Parathyroid adenoma (tissue), 2 donors: ENCODE measurements around the gene USP9Y.

Experiments
- H2AFZ ChIP-seq: fragments of 300-600 bp; sonication (generic); one replicate; pipeline ENCODE4 v1.7.0; 2017; ENCODE audit warnings: antibody characterized with exemption, mild to moderate bottlenecking
- H3K27ac ChIP-seq: fragments of 300-600 bp; sonication (generic); one replicate; pipeline ENCODE4 v1.7.0; 2017
- H3K27me3 ChIP-seq: fragments of 300-600 bp; sonication (generic); one replicate; pipeline ENCODE4 v1.7.0; 2017; ENCODE audit warnings: low read length; ENCODE audit not compliant: control insufficient read depth, insufficient read depth
- H3K36me3 ChIP-seq: fragments of 300-600 bp; sonication (generic); one replicate; pipeline ENCODE4 v1.7.0; 2017; ENCODE audit warnings: low read length; ENCODE audit not compliant: control insufficient read depth, insufficient read depth
- H3K4me1 ChIP-seq: fragments of 300-600 bp; sonication (generic); one replicate; pipeline ENCODE4 v1.7.0; 2017; ENCODE audit warnings: control low read depth
- H3K4me2 ChIP-seq: fragments of 300-600 bp; sonication (generic); one replicate; pipeline ENCODE4 v1.7.0; 2017; ENCODE audit warnings: low read length
- H3K4me3 ChIP-seq: fragments of 300-600 bp; sonication (generic); one replicate; pipeline ENCODE4 v1.7.0; 2017; ENCODE audit warnings: low read depth, low read length
- H3K79me2 ChIP-seq: fragments of 300-600 bp; sonication (generic); one replicate; pipeline ENCODE4 v1.7.0; 2017; ENCODE audit warnings: control low read depth
- H3K9ac ChIP-seq: fragments of 300-600 bp; sonication (generic); one replicate; pipeline ENCODE4 v1.7.0; 2017; ENCODE audit warnings: mild to moderate bottlenecking
- H3K9me3 ChIP-seq: fragments of 300-600 bp; sonication (generic); one replicate; pipeline ENCODE4 v1.7.0; 2017; ENCODE audit warnings: low read length; ENCODE audit not compliant: control insufficient read depth
- TF ChIP-seq, protein P1 (sequence below): fragments of 300-600 bp; sonication (generic); IDR thresholded peaks from one replicate; pipeline ENCODE4 v1.7.0; 2017; ENCODE audit warnings: antibody characterized with exemption, mild to moderate bottlenecking
- donor health status: primary hyperparathyroidism.

The USP9Y gene

DNA sequence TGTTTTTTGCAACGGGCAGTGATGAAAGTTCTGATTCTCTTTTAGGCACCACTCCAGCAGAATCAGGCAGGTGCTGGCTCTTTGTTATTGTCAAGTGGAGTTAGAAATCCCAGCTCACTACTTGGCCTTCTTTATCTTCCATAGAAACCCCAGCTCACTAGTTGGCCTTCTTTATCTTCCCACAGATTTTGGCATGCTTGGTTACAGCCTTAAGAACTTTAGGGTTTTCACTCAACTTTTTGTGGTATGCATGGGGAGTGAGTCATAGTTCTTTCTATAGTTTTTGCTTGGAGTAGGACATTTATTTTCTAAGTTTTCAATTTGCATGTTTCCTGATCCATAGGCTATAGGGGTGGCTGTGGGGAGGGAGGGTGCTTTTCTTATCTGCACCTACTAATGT lies 55.0 kb downstream of the USP9Y start:
- TF ChIP-seq, protein P1, sequence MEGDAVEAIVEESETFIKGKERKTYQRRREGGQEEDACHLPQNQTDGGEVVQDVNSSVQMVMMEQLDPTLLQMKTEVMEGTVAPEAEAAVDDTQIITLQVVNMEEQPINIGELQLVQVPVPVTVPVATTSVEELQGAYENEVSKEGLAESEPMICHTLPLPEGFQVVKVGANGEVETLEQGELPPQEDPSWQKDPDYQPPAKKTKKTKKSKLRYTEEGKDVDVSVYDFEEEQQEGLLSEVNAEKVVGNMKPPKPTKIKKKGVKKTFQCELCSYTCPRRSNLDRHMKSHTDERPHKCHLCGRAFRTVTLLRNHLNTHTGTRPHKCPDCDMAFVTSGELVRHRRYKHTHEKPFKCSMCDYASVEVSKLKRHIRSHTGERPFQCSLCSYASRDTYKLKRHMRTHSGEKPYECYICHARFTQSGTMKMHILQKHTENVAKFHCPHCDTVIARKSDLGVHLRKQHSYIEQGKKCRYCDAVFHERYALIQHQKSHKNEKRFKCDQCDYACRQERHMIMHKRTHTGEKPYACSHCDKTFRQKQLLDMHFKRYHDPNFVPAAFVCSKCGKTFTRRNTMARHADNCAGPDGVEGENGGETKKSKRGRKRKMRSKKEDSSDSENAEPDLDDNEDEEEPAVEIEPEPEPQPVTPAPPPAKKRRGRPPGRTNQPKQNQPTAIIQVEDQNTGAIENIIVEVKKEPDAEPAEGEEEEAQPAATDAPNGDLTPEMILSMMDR = no peak
- H3K9me3 ChIP-seq = no peaks in the 10 kb centered on the region
- no peaks in the 10 kb centered on the region for H3K27me3 ChIP-seq
- H3K4me1 ChIP-seq = no peaks in the 10 kb centered on the region
- no peaks in the 10 kb centered on the region for H3K36me3 ChIP-seq
- H2AFZ ChIP-seq = no peak overlapping the region
- H3K9ac ChIP-seq = no peak overlapping the region
- H3K4me2 ChIP-seq = no peak overlapping the region
- H3K4me3 ChIP-seq = no peak overlapping the region
- H3K27ac ChIP-seq = no peak overlapping the region
- no peaks in the 10 kb centered on the region for H3K79me2 ChIP-seq

DNA sequence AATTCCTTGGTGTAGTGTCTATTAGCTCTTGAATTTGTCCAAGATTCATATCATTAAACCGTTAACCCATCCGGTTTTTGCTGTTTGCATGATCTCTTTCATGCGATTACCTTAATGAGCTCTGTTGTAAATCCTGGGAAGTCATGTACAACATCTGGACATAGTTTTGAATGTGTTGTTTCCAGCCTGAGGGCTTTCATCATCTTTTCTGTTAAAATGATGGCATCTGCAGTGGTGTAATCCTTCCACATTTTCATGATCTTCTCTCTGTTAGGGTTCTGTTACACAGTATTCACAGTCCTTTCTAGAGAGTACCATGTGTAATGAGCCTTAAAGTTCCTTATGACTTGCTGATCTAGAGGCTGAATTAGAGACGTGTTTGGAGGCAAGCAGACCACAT lies 64.9 kb downstream of the USP9Y start:
- TF ChIP-seq, protein P1 = no peak
- H3K4me3 ChIP-seq = no peak overlapping the region

DNA sequence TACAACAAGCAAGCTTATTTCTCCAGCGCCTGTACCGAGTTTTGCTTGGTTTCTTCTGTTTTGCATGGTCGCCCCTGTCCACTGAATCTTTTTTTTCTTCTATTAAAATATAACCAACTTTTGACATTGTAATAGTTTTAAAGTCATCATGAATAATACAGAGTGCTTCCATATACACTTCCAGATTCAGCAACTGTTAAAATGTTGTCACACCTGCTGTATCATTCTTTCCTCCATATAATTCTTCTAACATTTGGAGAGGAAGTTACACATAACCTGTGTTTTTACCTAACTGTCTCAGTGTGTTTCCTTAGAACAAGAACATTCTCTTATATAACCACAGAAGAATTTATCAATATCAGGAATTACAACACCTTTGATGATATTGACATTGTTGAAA lies 83.5 kb downstream of the USP9Y start:
- H3K27ac ChIP-seq = no peak overlapping the region
- H3K4me1 ChIP-seq = no peaks in the 10 kb centered on the region
- TF ChIP-seq, protein P1 = no peak
- H3K4me2 ChIP-seq = no peak overlapping the region
- H3K9me3 ChIP-seq = no peaks in the 10 kb centered on the region
- H3K36me3 ChIP-seq = no peaks in the 10 kb centered on the region
- no peaks in the 10 kb centered on the region for H3K27me3 ChIP-seq
- no peak overlapping the region for H2AFZ ChIP-seq
- H3K9ac ChIP-seq = no peak overlapping the region
- no peak overlapping the region for H3K4me3 ChIP-seq
- H3K79me2 ChIP-seq = no peaks in the 10 kb centered on the region

More for the DNA sequence above, 64.9 kb downstream of the USP9Y start:
- Histone ChIP-seq H2AFZ (no peak overlapping the region), H3K9ac (no peak overlapping the region), H3K27me3 (no peaks in the 10 kb centered on the region), H3K4me1 (no peaks in the 10 kb centered on the region), H3K27ac (no peak overlapping the region), H3K36me3 (no peaks in the 10 kb centered on the region), H3K79me2 (no peaks in the 10 kb centered on the region), H3K9me3 (no peaks in the 10 kb centered on the region), H3K4me2 (no peak overlapping the region)

DNA sequence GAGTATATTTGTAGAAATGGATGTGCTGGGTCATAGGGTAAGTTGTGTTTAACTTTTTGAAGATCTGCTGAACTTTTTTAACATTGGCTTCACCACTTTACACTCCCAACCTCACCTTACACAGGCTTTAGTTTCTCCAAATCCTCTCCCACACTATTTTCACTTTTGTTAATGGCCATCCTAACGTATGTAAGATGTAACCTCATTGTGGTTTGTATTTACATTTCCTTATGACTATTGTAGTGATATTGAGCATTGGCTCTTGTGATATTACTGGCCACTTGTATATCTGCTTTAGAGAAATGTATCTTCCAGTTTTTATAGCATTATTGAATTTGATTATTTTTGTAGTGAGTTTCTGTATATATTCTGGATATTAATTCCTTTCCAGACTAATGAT lies 93.0 kb downstream of the USP9Y start:
- no peaks in the 10 kb centered on the region for H3K36me3 ChIP-seq
- H3K9me3 ChIP-seq = no peaks in the 10 kb centered on the region
- H3K4me2 ChIP-seq = no peak overlapping the region
- H2AFZ ChIP-seq = no peak overlapping the region
- no peaks in the 10 kb centered on the region for H3K4me1 ChIP-seq
- H3K9ac ChIP-seq = no peak overlapping the region
- H3K4me3 ChIP-seq = no peak overlapping the region
- TF ChIP-seq, protein P1 = no peak
- H3K27me3 ChIP-seq = no peaks in the 10 kb centered on the region
- H3K79me2 ChIP-seq = no peaks in the 10 kb centered on the region
- H3K27ac ChIP-seq = no peak overlapping the region

DNA sequence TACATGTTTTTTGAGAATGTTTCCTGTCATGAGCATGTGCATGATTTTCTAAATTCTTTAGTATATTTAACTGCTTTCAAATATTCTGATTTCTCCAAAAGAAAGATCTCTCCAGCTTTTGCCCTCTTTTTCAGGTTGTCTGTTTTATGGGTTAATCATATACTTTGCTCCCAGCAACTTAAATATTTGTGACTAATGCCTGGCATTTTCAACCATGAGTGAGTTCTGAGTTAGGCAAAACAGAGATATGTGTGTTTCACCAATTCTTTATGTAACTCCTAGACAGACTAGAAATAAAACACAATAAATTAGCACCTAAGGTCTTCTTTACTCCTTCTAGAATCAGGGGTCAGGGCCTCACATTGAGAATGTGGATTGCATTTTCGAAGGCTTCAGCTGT lies 107.0 kb downstream of the USP9Y start:
- TF ChIP-seq, protein P1 = no peak
- Histone ChIP-seq H3K27me3 (no peaks in the 10 kb centered on the region), H3K9ac (no peak overlapping the region), H3K4me2 (no peak overlapping the region), H3K79me2 (no peaks in the 10 kb centered on the region), H2AFZ (no peak overlapping the region), H3K4me3 (no peak overlapping the region), H3K9me3 (no peaks in the 10 kb centered on the region), H3K36me3 (no peaks in the 10 kb centered on the region), H3K27ac (no peak overlapping the region), H3K4me1 (no peaks in the 10 kb centered on the region)
